ENCODE data around the gene CLUH. TPM values are rescaled to one million over a fixed set of nuclear protein-coding genes. Genes with fewer than 3 reads are reported as not detected.

The CLUH gene
- total and polyA plus RNA-seq, 2 donors (not counting 3 experiments of a cell fraction or from before 2014, with no cell fraction given), result 33.8 to 80.7 TPM

GRCh38 chr17:2705888-2706795, 5.4 kb downstream of the CLUH start:
- H3K9ac ChIP-seq (replicated peaks; ENCODE audit: extremely low read depth, insufficient read depth, low read length), result no peak overlapping the region
- no peak overlapping the region for H3K27ac ChIP-seq (ENCODE audit: insufficient read depth, low read depth, low read length)
- H3K4me3 ChIP-seq (replicated peaks in 1 of 3; ENCODE audit: insufficient read depth in 1 of 3, low read depth in 1 of 3, low read length in 3 of 3), result no peak overlapping the region
- H3K27me3 ChIP-seq (ENCODE audit: control insufficient read depth in 2 of 2, insufficient read depth in 2 of 2, low read length in 2 of 2), result no peaks in the 10 kb centered on the region
- FAIRE-seq (no peak), DNase-seq (ENCODE audit: low read depth, low spot score) (no peak)
- H3K4me2 ChIP-seq (ENCODE audit: insufficient read depth, low read length), result no peak overlapping the region
- no peaks in the 10 kb centered on the region for H4K20me1 ChIP-seq (replicated peaks; ENCODE audit: control insufficient read depth, extremely low read depth, insufficient read depth, low read length)
- peaks cover 10% of the 10 kb centered on the region for H3K4me1 ChIP-seq (ENCODE audit: control insufficient read depth, extremely low read depth, insufficient read depth, low read length)
- intact Hi-C loops (cut with micrococcal nuclease), result no loop called here
- ChIA-PET CTCF (interaction anchor here (0.6 kb wide), 1 partner anchor 41 kb away, joined by 3 read pairs; no protein-coding TSS in a partner anchor), POLR2A (interaction anchor here (0.5 kb wide), 1 partner anchor 13 kb away, joined by 3 read pairs; no protein-coding TSS in a partner anchor)
- H3K36me3 ChIP-seq (ENCODE audit: control insufficient read depth in 2 of 2, extremely low read depth in 1 of 2, insufficient read depth in 2 of 2, low read length in 2 of 2), result peaks cover 0 to 10% of the 10 kb centered on the region in 2 experiments
- dilution Hi-C loops (cut with MboI; ENCODE audit: extremely low pct_ligation_motif_present, low sequenced_read_pairs), result no loop called here
- H3K79me2 ChIP-seq (ENCODE audit: control insufficient read depth, insufficient read depth, low read length), result peaks cover 68% of the 10 kb centered on the region
- H3K9me1 ChIP-seq (replicated peaks; ENCODE audit: control insufficient read depth, extremely low read depth, insufficient read depth, low read length), result no peaks in the 10 kb centered on the region
- TF ChIP-seq POLR2AphosphoS5 (IDR thresholded peaks at IDR 0.05; ENCODE audit: insufficient read depth, low read depth, low read length) (no peak), MYC (IDR thresholded peaks at IDR 0.05; ENCODE audit: low read depth, low read length) (no peak), GATA2 (IDR thresholded peaks at IDR 0.05; ENCODE audit: insufficient read depth, insufficient read length, low read depth, low read length) (no peak), FOS (IDR thresholded peaks at IDR 0.05; ENCODE audit: borderline replicate concordance, insufficient read depth, low read length) (no peak)
- H3K9me3 ChIP-seq (replicated peaks; ENCODE audit: control insufficient read depth, insufficient read depth, low read length), result no peaks in the 10 kb centered on the region
- no peak overlapping the region for H2AFZ ChIP-seq (ENCODE audit: low read depth, low read length)
- no TSS peak for BruUV-seq (replicated peaks)

DNA sequence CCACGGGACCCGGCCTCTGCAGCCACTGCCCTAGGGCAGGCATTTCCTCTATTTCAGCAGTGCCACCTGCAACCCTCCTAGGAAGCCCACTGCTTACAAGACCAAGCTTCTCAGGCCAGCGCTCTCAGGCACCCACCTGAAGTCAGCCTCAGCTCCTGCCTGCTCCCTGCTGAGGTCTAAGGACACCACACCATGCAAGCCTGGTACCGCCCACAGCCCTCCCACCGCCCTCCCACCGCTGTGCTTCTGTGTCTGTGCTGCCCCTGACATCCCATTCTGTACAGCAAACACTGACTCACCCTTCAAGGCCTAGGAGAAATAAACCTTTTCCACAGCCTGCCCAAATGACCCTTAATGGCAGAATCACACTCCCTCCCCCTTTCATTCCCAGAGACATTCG, 6.3 kb downstream of the CLUH start:
- peak; percentile 63 for FAIRE-seq
- Histone ChIP-seq H4K20me1 (replicated peaks; ENCODE audit: control insufficient read depth, extremely low read depth, insufficient read depth, low read length) (no peaks in the 10 kb centered on the region), H3K9me3 (replicated peaks; ENCODE audit: control insufficient read depth, insufficient read depth, low read length) (no peaks in the 10 kb centered on the region), H3K9me1 (replicated peaks; ENCODE audit: control insufficient read depth, extremely low read depth, insufficient read depth, low read length) (no peaks in the 10 kb centered on the region), H3K4me3 (replicated peaks in 1 of 3; ENCODE audit: insufficient read depth in 1 of 3, low read depth in 1 of 3, low read length in 3 of 3) (no peak overlapping the region), H2AFZ (ENCODE audit: low read depth, low read length) (no peak overlapping the region), H3K36me3 (ENCODE audit: control insufficient read depth in 2 of 2, extremely low read depth in 1 of 2, insufficient read depth in 2 of 2, low read length in 2 of 2) (peaks cover 0 to 14% of the 10 kb centered on the region in 2 experiments), H3K4me1 (ENCODE audit: control insufficient read depth, extremely low read depth, insufficient read depth, low read length) (peaks cover 4% of the 10 kb centered on the region), H3K4me2 (ENCODE audit: insufficient read depth, low read length) (no peak overlapping the region), H3K27ac (ENCODE audit: insufficient read depth, low read depth, low read length) (no peak overlapping the region), H3K9ac (replicated peaks; ENCODE audit: extremely low read depth, insufficient read depth, low read length) (no peak overlapping the region), H3K27me3 (ENCODE audit: control insufficient read depth in 2 of 2, insufficient read depth in 2 of 2, low read length in 2 of 2) (no peaks in the 10 kb centered on the region), H3K79me2 (ENCODE audit: control insufficient read depth, insufficient read depth, low read length) (peaks cover 59% of the 10 kb centered on the region)
- no TSS peak for BruUV-seq (replicated peaks)
- intact Hi-C loops (cut with micrococcal nuclease) (no loop called here), dilution Hi-C loops (cut with MboI; ENCODE audit: extremely low pct_ligation_motif_present, low sequenced_read_pairs) (no loop called here)
- TF ChIP-seq FOS (IDR thresholded peaks at IDR 0.05; ENCODE audit: borderline replicate concordance, insufficient read depth, low read length), result peak; percentile 30
- TF ChIP-seq CTCF (IDR thresholded peaks at IDR 0.05; ENCODE audit: extremely low read depth in 1 of 2, insufficient read depth in 1 of 2, low read depth in 1 of 2, low read length in 2 of 2), result no peak
- TF ChIP-seq JUN (IDR thresholded peaks at IDR 0.05; ENCODE audit: borderline replicate concordance, insufficient read depth, insufficient read length, low read depth), result no peak
- ChIA-PET POLR2A (no interaction called here), CTCF (interaction anchor here (0.6 kb wide), 1 partner anchor 368 kb away, joined by 3 read pairs; no protein-coding TSS in a partner anchor)
- peak; percentile 10 for DNase-seq (ENCODE audit: low read depth, low spot score)
